ENCODE measurements around the gene FUBP1. TPM values are rescaled to one million over a fixed set of nuclear protein-coding genes. Genes with fewer than 3 reads are reported as not detected.

The FUBP1 gene
- total and polyA plus RNA-seq, 9 of the 15 experiments (the other 6 are each of a cell fraction or from before 2014, with no cell fraction given): 104 to 294 (median 213) TPM

DNA sequence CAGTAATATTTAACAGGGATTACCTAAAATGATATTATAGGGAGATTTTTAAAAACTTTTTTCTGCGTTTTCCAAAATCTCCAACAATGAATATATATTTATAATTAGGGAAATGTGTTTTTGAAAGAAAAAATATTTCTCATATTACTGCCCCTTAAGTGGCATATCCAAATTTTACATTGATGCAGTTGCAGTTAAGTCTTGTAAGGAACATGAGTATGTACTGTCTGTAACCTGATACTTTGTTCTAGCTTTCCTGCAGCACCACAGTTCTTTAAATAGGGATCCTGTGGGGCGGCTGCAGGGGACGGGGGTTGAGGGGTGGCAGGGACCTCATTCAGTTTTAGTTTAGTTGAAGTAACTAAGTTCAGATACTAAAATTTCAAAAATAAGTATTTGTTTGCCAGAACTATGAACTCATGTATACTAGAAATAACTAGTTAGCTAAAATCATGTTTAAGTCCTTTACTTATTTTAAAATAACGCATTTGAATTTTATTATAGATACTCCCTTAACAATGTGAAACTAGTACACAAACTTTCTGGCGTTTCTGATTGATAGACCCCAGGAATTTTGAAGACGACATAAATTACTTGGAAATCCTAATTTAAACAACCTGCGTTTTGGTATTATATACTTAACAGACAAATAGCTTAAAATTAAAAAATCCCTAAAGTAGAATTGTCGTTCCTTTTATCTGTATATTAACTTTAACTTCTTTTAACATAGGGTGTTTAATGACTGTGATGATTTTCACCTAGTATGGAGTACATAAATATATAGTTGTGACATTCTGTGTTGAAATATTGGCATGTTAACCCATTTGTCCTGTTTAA lies 25.2 kb upstream of the FUBP1 start (continued):
- no peak; the same call in 1 of the 2 replicates for TF ChIP-seq NBN (IDR thresholded peaks at IDR 0.05; ENCODE audit: low read depth)
- TF ChIP-seq NFXL1 (CRISPR knock-in tag; IDR thresholded peaks at IDR 0.05): peak; percentile 99
- 0 out of 2 replicates have a peak, but pooled peaks have one; percentile 27 for TF ChIP-seq TEAD2 (tag; IDR thresholded peaks at IDR 0.05)
- TF ChIP-seq, protein P1, sequence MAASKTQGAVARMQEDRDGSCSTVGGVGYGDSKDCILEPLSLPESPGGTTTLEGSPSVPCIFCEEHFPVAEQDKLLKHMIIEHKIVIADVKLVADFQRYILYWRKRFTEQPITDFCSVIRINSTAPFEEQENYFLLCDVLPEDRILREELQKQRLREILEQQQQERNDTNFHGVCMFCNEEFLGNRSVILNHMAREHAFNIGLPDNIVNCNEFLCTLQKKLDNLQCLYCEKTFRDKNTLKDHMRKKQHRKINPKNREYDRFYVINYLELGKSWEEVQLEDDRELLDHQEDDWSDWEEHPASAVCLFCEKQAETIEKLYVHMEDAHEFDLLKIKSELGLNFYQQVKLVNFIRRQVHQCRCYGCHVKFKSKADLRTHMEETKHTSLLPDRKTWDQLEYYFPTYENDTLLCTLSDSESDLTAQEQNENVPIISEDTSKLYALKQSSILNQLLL (CRISPR knock-in tag; IDR thresholded peaks at IDR 0.05; ENCODE audit: borderline replicate concordance): no peak
- TF ChIP-seq KLF16 (IDR thresholded peaks at IDR 0.05): no peak
- TF ChIP-seq MXI1 (IDR thresholded peaks at IDR 0.05; ENCODE audit: low read depth, low read length): peak; percentile 97
- peak; percentile 100 for TF ChIP-seq POLR2AphosphoS5 (IDR thresholded peaks at IDR 0.05; ENCODE audit: control insufficient read depth, insufficient read depth, low read depth, low read length)
- no peak for TF ChIP-seq TAL1 (IDR thresholded peaks at IDR 0.05)
- TF ChIP-seq, protein P2, sequence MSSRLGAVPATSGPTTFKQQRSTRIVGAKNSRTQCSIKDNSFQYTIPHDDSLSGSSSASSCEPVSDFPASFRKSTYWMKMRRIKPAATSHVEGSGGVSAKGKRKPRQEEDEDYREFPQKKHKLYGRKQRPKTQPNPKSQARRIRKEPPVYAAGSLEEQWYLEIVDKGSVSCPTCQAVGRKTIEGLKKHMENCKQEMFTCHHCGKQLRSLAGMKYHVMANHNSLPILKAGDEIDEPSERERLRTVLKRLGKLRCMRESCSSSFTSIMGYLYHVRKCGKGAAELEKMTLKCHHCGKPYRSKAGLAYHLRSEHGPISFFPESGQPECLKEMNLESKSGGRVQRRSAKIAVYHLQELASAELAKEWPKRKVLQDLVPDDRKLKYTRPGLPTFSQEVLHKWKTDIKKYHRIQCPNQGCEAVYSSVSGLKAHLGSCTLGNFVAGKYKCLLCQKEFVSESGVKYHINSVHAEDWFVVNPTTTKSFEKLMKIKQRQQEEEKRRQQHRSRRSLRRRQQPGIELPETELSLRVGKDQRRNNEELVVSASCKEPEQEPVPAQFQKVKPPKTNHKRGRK (tag; IDR thresholded peaks at IDR 0.05): no peak
- peak; percentile 97 for TF ChIP-seq TCFL5 (CRISPR knock-in tag; conservative IDR thresholded peaks at IDR 0.05)
- no peak for TF ChIP-seq SIRT6 (IDR thresholded peaks at IDR 0.05; ENCODE audit: low read depth, low read length)
- TF ChIP-seq PCBP2 (IDR thresholded peaks at IDR 0.05; ENCODE audit: low read depth, low read length, poor library complexity, severe bottlenecking): no peak
- TF ChIP-seq, protein P3, sequence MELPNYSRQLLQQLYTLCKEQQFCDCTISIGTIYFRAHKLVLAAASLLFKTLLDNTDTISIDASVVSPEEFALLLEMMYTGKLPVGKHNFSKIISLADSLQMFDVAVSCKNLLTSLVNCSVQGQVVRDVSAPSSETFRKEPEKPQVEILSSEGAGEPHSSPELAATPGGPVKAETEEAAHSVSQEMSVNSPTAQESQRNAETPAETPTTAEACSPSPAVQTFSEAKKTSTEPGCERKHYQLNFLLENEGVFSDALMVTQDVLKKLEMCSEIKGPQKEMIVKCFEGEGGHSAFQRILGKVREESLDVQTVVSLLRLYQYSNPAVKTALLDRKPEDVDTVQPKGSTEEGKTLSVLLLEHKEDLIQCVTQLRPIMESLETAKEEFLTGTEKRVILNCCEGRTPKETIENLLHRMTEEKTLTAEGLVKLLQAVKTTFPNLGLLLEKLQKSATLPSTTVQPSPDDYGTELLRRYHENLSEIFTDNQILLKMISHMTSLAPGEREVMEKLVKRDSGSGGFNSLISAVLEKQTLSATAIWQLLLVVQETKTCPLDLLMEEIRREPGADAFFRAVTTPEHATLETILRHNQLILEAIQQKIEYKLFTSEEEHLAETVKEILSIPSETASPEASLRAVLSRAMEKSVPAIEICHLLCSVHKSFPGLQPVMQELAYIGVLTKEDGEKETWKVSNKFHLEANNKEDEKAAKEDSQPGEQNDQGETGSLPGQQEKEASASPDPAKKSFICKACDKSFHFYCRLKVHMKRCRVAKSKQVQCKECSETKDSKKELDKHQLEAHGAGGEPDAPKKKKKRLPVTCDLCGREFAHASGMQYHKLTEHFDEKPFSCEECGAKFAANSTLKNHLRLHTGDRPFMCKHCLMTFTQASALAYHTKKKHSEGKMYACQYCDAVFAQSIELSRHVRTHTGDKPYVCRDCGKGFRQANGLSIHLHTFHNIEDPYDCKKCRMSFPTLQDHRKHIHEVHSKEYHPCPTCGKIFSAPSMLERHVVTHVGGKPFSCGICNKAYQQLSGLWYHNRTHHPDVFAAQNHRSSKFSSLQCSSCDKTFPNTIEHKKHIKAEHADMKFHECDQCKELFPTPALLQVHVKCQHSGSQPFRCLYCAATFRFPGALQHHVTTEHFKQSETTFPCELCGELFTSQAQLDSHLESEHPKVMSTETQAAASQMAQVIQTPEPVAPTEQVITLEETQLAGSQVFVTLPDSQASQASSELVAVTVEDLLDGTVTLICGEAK (IDR thresholded peaks at IDR 0.05): no peak
- TF ChIP-seq, protein P3 (CRISPR knock-in tag; IDR thresholded peaks at IDR 0.05): no peak
- TF ChIP-seq ELF1 (tag; IDR thresholded peaks at IDR 0.05): no peak; the same call in 1 of the 2 replicates
- TF ChIP-seq HNRNPUL1 (IDR thresholded peaks at IDR 0.05; ENCODE audit: low read length): peak; percentile 98
